GM21619 (cell line): ENCODE results near the gene FZD2.
"Not testable (repeated sequence)": the region's sequence is repeated elsewhere in the genome, so short reads cannot be mapped to it uniquely, and the experiment has no call there.

Experiments used
- ATAC-seq: cut with Tn5 transposase; IDR thresholded peaks from one replicate; pipeline ENCODE4 v1.9.1; 2021; ENCODE audit not compliant: unreplicated experiment

FZD2 gene

DNA sequence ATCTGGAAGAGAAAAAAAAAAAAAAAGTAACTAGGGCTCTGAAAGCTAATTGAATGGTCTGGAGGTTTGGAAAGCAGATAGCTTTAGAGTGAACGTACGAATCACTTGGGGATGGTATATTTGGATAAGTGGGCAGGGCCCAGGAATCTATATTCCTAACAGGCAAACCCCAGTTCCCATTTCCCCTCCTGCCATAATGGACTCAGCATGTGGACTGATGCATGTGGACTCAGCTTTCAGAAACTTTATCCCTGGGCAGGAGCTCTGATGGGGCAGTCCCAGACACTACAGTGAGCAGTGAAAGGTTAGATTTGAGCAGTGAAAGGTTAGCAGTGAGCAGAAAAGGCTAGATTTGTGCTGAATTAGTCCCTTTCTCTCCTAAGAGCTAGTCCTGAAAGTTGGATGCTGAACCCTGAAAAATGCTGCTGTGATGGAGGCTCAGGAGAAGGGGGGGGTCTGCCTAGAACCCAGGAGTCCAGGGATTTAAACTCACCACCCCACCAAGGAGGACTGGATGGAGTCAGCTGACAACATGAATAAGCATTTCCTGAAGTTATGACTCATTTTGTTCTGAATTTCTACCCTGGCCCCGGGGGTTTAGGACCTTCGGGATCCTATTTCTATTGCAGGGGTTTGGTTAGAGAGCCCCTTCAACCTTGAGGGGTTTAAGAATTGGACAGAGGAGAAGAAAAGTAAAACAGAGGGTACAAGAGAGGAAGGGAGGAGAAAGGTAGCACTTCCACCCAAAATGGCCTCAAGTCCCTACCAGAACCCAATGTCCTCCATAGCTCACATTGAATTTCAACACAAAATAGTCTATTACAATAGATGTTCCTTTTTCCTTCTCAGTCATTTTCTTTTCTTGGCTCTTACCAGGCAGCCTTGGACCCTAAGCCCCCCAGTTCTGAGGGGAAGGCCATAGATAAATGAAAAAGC lies 10.3 kb upstream of the FZD2 start:
- no peak for ATAC-seq

DNA sequence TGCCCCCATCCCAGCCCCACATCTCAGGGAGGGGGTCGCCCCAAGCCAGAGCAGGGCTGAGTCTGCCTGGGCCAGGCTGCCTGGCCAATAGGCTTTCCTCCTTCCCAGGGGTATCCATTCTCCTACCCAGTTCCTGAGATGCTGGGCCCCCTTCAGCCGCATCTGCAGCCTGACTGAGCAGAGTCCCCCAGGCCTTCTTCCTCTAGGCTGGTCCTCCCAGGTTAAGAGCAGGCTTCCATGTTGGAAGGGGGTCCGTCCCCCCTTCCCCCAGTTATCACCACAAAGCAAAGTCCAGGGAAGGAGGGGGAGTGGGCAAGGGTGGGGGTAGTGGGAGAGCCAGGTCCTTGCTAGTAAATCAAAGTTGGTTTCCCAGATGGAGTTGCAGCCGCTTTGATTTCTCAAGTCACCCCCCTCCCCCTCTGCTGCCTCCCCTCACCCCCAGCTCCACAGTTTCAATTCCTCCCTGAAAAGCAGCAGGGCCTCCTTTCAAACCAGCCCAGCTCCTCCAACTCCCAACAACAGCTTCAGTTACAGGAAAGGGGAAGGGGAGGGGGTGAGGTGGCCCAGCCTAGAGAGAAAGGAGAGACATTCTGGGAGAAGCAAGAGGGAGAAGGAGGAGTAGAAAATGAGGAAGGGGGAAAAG lies 9.5 kb upstream of the FZD2 start:
- no peak for ATAC-seq

DNA sequence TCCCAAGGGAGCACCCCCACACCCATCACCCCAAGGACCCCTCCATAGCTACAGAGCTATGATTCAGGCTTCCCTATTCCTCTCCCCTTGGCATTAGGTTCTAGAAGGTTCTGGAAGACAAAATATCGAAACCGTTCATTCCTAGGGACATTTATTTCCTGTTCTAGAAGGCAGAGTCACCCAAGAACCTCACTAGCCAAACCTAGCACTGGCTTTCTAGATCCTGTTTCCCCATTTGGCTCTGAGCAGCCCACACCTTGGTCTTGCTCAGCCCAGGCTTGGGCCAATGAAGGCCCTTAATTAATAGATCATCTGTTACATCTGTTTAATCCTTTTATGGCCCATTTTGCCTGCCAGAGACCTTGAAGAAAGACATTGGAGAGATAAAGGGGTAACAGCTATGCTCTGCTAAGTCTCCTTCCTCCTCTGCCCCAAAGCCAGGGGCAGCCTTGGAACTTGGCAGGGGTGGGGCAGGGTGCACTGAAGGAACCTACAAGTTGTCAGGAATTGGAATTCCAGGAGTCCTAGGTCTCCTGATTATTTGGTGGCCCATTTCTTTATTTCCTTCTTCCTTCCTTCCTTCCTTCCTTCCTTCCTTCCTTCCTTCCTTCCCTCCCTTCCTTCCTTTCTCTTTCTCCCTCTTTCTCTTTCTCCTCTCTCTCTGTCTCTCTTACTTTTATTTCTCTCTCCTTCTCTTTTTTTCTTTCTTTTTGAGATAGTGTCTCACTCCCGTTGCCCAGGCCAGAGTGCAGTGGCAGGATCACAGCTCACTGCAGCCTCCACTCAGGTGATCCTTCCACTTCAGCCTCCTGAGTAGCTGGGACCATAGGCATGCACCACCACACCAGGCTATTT lies 8.7 kb upstream of the FZD2 start:
- ATAC-seq = no peak

DNA sequence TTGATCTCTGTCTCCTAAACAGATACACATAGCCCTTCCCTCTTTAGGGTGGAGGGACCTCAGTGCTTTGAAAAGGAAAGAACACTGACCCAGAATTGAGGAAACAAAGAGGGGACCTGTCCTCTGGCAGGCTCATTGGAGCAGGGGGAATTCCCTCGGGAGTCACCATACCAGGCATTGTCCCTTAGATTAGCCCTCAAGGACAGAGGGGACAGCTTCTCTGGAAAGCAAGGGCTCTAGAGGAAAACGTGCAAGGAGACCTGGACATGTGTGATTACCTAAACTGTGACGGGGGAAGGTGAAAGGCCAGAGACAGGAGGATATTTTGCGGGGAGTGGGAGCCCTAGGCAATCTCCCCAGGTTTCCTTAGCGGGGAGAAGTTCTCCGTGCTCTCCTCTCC lies 7.6 kb upstream of the FZD2 start:
- ATAC-seq = no peak

DNA sequence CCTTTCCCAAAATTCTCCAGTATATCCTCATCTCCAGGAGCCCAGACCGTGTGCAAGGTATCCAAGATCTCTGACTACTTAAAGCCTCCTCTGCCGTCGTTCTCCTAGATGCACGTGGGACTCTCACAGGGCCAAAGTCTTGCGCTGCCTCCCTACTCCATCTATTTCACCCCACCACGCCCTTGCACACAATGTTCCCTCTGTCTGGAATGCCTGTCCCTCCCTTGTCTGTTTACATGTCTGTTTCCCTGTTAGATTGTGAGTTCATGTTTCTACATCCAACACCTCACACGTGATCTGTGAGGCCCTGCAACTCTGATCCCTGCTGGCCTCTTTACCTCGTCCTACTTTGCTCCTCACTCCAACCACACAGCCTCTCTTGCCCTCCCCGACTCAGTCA lies 4.9 kb upstream of the FZD2 start:
- ATAC-seq = no peak

DNA sequence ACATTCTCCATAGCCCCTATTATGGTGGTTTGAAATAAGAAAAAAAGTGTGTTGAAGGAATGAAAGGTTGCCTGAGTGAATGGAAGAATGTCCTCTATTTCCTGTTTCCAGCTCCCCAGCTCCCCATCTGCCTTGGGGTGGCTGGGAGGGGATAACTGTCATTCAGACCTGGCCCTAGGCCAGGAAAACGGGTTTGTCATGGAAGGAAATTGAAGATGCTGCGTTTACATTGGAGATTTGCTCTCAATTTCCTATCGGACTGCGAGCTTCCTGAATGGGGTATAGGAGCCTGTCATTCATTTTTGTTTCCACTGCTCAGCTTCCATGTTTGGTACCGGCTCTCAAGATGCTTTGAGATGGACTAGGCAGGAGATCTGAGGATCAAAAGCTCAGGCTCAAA lies 2.2 kb upstream of the FZD2 start:
- ATAC-seq = no peak

DNA sequence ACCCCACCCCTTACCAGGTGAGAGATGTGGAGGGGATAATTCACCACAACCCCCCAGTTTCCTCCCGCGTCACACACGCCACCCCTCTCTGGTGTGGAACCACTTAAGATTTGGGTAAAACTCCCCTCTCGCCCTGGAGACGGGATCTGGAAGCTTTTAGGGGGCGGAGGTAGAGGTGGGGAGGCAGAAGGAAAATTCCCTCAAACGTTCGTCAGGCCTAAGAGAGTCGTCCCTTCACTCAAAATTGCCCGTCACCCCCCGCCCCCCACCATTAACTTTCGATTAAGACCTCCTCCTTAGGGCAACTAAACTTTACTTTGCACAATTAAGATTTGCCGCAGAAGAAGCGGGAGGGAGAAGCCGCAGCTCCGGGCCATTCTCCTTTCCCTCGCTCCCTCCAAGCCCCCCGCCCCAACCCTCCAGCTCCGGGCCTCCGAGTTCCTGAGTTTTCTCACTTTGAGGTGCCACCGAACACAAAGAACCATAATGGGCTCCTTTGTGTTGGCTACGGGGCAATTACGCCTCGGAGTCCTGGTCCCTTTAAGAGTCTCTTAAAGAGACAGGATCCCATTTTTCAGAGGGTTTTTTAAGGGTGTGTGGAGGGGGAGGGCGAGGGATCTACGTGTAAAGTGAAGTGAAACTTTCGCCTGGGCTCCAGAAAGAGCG lies 985 bp upstream of the FZD2 start:
- no peak for ATAC-seq

DNA sequence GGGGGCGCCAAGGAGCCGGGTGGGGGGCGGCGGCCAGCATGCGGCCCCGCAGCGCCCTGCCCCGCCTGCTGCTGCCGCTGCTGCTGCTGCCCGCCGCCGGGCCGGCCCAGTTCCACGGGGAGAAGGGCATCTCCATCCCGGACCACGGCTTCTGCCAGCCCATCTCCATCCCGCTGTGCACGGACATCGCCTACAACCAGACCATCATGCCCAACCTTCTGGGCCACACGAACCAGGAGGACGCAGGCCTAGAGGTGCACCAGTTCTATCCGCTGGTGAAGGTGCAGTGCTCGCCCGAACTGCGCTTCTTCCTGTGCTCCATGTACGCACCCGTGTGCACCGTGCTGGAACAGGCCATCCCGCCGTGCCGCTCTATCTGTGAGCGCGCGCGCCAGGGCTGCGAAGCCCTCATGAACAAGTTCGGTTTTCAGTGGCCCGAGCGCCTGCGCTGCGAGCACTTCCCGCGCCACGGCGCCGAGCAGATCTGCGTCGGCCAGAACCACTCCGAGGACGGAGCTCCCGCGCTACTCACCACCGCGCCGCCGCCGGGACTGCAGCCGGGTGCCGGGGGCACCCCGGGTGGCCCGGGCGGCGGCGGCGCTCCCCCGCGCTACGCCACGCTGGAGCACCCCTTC lies 484 bp downstream of the FZD2 start:
- no peak for ATAC-seq

DNA sequence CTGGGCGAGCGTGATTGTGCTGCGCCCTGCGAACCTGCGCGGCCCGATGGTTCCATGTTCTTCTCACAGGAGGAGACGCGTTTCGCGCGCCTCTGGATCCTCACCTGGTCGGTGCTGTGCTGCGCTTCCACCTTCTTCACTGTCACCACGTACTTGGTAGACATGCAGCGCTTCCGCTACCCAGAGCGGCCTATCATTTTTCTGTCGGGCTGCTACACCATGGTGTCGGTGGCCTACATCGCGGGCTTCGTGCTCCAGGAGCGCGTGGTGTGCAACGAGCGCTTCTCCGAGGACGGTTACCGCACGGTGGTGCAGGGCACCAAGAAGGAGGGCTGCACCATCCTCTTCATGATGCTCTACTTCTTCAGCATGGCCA lies 1.0 kb downstream of the FZD2 start:
- ATAC-seq = no peak

DNA sequence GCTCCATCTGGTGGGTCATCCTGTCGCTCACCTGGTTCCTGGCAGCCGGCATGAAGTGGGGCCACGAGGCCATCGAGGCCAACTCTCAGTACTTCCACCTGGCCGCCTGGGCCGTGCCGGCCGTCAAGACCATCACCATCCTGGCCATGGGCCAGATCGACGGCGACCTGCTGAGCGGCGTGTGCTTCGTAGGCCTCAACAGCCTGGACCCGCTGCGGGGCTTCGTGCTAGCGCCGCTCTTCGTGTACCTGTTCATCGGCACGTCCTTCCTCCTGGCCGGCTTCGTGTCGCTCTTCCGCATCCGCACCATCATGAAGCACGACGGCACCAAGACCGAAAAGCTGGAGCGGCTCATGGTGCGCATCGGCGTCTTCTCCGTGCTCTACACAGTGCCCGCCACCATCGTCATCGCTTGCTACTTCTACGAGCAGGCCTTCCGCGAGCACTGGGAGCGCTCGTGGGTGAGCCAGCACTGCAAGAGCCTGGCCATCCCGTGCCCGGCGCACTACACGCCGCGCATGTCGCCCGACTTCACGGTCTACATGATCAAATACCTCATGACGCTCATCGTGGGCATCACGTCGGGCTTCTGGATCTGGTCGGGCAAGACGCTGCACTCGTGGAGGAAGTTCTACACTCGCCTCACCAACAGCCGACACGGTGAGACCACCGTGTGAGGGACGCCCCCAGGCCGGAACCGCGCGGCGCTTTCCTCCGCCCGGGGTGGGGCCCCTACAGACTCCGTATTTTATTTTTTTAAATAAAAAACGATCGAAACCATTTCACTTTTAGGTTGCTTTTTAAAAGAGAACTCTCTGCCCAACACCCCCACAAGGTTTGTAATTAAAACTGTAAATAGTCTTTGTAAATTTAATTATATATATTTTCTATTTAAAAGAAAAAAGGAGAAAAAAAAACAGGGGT lies 1.7 kb downstream of the FZD2 start:
- ATAC-seq = no peak

DNA sequence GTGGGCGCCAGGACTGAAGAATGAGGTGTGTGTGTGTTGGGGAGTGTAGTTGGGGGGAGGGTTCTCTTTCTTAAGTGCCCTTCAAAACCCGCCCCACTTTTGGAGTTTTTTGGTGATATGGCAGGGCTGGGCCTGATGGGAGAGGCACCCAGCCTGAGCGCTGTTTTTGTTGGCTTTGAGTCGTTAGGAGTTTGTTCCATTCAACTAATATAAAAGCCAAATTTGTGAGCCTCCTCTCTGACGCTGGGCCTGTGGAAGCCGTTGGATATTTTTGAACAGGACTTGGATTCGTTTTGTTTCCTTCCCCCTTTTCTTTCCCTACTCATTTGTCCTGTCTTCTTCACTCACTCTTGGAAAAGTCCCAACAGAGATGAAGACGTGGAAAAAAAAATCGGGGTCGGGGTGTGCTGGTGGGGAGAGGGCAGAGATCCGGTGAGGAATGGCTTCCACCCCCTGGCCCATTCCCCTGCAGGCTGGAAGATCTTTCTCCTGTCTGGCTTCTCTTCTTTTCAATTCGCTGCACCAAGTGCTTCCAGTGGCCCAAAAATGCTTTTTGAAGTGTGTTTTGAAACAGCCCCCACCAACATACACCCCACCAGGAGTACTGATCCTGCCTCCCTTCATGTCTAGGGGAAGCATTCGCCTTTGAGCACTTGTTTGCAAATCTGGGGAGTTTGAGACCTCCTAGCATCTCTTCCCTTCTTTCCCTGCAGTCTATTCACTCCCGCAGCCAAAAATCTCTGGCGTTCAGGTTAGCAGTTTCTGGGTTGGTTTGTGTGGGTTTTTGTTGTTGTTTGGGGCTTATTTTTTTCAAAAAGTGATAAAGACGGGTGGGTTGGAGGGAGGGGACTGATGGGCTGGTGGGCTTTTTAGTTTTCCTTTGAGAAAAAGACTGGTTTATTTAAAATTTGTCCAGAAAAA lies 2.6 kb downstream of the FZD2 start:
- ATAC-seq = no peak

DNA sequence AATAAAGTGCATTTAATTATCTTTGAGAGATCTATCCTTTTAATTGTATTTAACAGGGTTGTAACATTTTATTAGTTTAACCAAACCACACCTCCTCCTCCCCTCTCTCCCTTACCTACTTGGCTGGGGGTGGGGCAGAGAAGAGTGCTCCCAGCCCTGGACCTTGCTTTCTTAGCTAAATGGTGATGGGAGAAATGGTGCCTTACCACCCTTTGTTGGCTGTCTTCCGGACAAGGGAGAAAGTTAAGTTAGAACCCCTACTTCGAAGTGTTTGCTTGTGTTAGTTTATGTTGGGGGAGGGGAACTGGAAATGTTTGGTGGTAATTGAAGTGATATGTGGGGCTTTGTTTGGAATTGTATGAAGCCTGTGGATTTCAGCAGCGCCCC lies 3.9 kb downstream of the FZD2 start:
- ATAC-seq = no peak

DNA sequence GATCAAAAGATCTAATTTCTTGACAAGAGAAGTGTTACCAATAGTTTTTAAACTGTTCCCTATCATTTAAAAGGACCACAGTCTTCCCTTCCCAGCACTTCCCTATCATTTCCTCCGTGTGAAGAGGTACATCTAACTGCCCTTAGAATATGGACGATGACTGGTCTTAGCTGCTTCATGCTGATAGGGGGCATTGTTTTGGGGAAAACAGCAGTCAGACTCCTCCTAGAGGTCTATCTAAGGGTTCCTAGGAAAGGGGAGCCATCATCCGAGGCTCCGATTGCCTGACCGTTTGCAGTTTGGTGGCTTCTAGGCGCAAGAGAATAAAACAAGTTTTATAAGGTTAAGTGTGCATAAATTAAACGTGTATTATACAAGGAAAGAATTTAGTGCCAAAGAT lies 7.1 kb downstream of the FZD2 start:
- no peak for ATAC-seq

DNA sequence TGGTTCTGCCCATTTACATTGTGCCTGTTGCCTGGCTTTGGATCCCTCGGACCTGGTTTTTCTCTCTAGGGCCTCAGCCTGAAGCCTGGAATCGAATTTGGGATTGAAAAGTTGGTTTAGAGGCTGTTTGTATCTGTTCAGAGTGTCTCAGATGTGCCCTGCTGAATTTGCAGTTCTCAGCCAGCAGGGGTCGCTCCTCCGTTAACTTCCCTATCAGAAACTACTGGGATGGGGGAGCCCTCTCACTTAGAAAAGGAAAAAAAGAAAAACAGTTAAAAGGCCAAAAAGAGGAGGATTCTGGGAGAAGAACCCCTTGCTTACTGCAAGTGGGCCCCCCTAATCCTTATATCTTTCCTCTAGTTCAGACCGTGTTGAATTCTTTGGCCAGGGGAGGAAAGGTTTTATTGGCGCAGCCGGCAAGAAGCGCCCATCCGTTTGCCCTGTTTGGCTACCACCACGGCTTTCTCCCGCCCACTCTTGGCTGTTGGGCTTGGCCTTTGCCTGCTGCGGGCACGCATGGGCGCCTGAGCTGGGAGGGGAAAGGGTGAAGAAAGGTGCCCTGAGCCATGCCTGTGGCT lies 8.7 kb downstream of the FZD2 start:
- ATAC-seq = no peak

DNA sequence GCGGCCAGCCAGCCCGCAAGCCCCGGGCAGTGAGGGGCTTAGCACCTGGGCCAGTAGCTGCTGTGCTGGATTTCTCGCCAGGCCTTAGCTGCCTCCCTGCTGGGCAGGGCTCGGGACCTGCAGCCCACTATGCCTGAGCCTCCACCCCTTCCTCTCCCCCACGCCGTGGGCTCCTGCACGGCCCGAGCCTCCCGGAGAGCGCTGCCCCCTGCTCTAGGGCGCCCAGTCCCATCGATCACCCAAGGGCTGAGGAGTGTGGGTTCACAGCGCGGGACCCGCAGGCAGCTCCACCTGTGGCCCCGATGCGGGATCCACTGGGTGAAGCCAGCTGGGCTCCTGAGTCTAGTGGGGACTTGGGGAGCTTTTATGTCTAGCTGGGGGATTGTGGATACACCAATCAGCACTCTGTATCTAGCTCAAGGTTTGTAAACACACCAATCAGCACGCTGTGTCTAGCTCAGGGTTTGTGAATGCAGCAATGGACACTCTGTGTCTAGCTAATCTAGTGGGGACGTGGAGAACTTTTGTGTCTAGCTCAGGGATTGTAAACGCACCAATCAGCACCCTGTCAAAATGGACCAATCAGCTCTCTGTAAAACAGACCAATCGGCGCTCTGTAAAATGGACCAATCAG lies 11.1 kb downstream of the FZD2 start:
- ATAC-seq = not testable (repeated sequence)

DNA sequence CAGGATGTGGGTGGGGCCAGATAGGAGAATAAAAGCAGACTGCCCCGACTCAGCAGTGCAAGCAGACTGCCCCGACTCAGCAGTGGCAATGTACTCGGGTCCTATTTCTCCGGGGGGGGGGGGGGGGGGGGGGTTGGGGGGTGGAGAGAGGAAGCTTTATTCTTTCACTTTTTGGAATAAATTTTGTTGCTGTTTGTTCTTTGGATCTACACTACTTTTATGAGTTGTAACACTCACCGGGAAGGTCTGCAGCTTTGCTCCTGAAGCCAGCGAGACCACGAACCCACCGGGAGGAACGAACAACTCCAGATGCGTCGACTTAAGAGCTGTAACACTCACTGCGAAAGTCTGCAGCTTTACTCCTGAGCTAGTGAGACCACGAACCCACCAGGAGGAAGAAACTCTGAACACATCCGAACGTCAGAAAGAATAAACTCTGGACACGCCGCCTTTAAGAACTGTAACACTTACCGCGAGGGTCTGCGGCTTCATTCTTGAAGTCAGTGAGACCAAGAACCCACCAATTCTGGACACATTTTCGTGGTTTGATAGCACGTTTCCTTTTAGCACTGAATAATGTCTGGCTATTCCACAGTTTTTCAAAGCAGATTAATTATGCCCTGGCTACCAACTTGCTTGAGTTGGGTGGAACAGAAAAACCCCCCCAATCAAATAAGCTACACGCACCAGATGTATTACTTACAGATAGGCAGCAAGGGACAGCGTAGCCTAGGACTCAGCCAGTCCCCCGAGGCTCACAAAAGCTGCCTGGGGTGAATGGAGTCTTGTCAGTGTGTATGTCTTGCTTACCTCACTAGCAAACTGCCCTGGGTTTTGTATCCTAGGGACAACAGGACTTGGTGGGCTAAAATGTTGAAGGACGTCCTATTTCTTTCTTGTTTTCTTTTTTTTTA lies 11.9 kb downstream of the FZD2 start:
- ATAC-seq = no peak

DNA sequence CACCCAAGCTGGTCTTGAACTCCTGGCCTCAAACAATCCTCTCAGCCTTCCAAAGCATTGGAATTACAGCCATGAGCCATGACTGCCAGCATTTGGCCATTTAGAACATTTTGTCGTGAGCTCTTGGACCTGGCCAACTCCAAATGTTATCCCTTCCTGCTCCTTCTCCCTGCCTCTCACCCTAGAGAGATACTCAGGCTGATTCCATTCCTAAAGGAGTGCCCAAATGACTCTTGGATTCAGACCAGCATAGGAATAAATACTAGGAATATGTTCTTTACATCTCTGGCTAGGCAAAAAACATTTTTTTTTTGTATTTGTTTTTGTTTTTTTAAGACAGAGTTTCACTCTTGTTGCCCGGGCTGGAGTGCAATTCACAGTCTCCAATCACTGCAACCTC lies 15.5 kb downstream of the FZD2 start:
- ATAC-seq = no peak
